Osteoblast (primary cell): ENCODE results near the gene GRIK4. TPM values are rescaled to one million over a fixed set of nuclear protein-coding genes. Genes with fewer than 3 reads are reported as not detected.

Experiments used
- DNase-seq: peaks from one replicate; pipeline ENCODE4 v3.0.0; 2011; ENCODE audit warnings: low spot score, mixed read lengths; ENCODE audit not compliant: insufficient read length; ENCODE audit errors: missing footprints
- H2AFZ ChIP-seq: 2 replicates; pipeline ENCODE4 v1.6.0; 2011; ENCODE audit warnings: mild to moderate bottlenecking, low read length
- H3K27ac ChIP-seq: 2 replicates; pipeline ENCODE4 v1.5.1; 2011; ENCODE audit warnings: mild to moderate bottlenecking, low read depth, low read length, moderate library complexity
- H3K27me3 ChIP-seq: 2 replicates; pipeline ENCODE4 v1.6.0; 2012; ENCODE audit warnings: mild to moderate bottlenecking, control low read depth, inconsistent platforms, low read length, moderate library complexity; ENCODE audit not compliant: insufficient read depth
- H3K36me3 ChIP-seq: 2 replicates; pipeline ENCODE4 v1.5.1; 2011; ENCODE audit warnings: mild to moderate bottlenecking, low read length, control low read depth, moderate library complexity; ENCODE audit not compliant: insufficient read depth
- H3K4me1 ChIP-seq: 2 replicates; pipeline ENCODE4 v1.5.1; 2011; ENCODE audit warnings: mild to moderate bottlenecking, low read length, control low read depth, moderate library complexity; ENCODE audit not compliant: insufficient read depth
- H3K4me2 ChIP-seq: 2 replicates; pipeline ENCODE4 v1.6.0; 2011; ENCODE audit warnings: mild to moderate bottlenecking, low read length; ENCODE audit not compliant: insufficient read depth
- H3K4me3 ChIP-seq: fragments of 200-600 bp; sonication (generic); 3 replicates; pipeline ENCODE4 v1.5.1; 2012; ENCODE audit warnings: mild to moderate bottlenecking, low read length, inconsistent platforms; ENCODE audit not compliant: insufficient read depth
- H3K79me2 ChIP-seq: 2 replicates; pipeline ENCODE4 v1.6.0; 2012; ENCODE audit warnings: mild to moderate bottlenecking, low read length, control low read depth, inconsistent platforms; ENCODE audit not compliant: insufficient read depth
- H3K9me3 ChIP-seq: 2 replicates; pipeline ENCODE4 v1.5.1; 2011; ENCODE audit warnings: low read depth, low read length, control low read depth
- H4K20me1 ChIP-seq: 2 replicates; pipeline ENCODE4 v1.6.0; 2012; ENCODE audit warnings: mild to moderate bottlenecking, low read length, control low read depth; ENCODE audit not compliant: insufficient read depth
- CTCF ChIP-seq: IDR thresholded peaks from 2 replicates; pipeline ENCODE4 v1.5.1; 2011; ENCODE audit warnings: mild to moderate bottlenecking, low read depth, low read length, moderate library complexity; ENCODE audit errors: extremely low read depth
- total RNA-seq: library from RNA; depleted of rRNA; stranded (reverse); fragments of >200 nt; gene quantifications from 2 replicates; pipeline ENCODE4 v1.2.3, GENCODE V29; 2012

GRIK4 gene
- total RNA-seq, 1 donor, result under 0.01 TPM

DNA sequence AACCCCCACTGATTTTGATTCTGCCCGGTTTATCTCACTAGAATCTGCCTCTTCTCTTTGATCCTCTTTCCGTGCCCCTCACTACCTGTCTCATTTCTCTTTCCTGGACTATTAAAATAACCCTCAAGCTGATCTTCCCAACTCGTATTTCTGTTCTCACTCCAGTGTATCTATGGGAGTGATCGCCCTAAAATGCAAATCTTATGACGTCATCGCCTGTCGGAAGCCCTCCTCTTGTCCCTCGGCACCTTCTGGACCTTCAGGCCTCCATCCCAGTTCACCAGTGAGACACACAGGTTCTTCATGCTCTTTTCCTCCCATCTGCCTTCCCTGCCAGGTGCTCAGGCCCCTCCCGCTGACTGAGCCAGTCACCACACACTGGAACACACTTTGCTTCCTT, 277.8 kb downstream of the GRIK4 start:
- Histone ChIP-seq H3K4me1 (no peaks in the 10 kb centered on the region), H3K4me2 (no peak overlapping the region), H4K20me1 (no peaks in the 10 kb centered on the region), H3K79me2 (no peaks in the 10 kb centered on the region), H3K27ac (no peak overlapping the region), H3K27me3 (peaks cover 9% of the 10 kb centered on the region), H3K9me3 (no peaks in the 10 kb centered on the region), H3K36me3 (no peaks in the 10 kb centered on the region), H2AFZ (no peak overlapping the region), H3K4me3 (no peak overlapping the region)
- DNase-seq, result no peak
- no peak for TF ChIP-seq CTCF

DNA sequence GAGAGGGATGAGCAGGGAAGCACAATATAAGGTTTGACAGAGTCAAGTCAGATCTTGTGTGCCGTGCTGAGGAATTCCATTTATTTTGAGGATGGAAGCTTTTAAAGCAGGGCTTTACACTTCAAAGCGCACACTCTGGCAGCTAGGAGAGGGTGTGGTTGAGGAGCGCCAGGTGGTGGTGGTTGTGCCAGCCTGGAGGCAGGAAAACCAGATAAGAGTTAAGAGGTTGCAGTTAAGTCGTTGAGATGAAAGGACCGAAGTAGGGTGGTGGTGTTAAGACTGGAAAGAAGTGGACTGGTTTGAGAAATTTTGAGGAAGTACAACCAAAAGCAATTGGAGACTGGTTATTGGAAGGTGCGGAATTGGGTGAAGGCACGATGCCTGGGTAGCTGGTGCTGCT, 280.8 kb downstream of the GRIK4 start:
- TF ChIP-seq CTCF, result no peak

GRCh38 chr11:120793150-120793549, 281.6 kb downstream of the GRIK4 start:
- no peaks in the 10 kb centered on the region for H3K9me3 ChIP-seq
- DNase-seq, result no peak
- TF ChIP-seq CTCF, result no peak
- H3K27me3 ChIP-seq, result peaks cover 9% of the 10 kb centered on the region
- H2AFZ ChIP-seq, result no peak overlapping the region
- H3K79me2 ChIP-seq, result no peaks in the 10 kb centered on the region
- no peaks in the 10 kb centered on the region for H3K4me1 ChIP-seq
- no peaks in the 10 kb centered on the region for H3K36me3 ChIP-seq
- no peak overlapping the region for H3K4me2 ChIP-seq
- no peak overlapping the region for H3K27ac ChIP-seq
- no peaks in the 10 kb centered on the region for H4K20me1 ChIP-seq
- H3K4me3 ChIP-seq, result no peak overlapping the region

More for the DNA sequence above, 280.8 kb downstream of the GRIK4 start:
- no peaks in the 10 kb centered on the region for H3K9me3 ChIP-seq
- no peaks in the 10 kb centered on the region for H4K20me1 ChIP-seq
- H3K27me3 ChIP-seq, result peaks cover 9% of the 10 kb centered on the region
- H3K4me1 ChIP-seq, result no peaks in the 10 kb centered on the region
- no peak overlapping the region for H3K4me3 ChIP-seq
- no peaks in the 10 kb centered on the region for H3K36me3 ChIP-seq
- H3K4me2 ChIP-seq, result no peak overlapping the region
- H3K79me2 ChIP-seq, result no peaks in the 10 kb centered on the region
- H3K27ac ChIP-seq, result no peak overlapping the region
- no peak overlapping the region for H2AFZ ChIP-seq
- no peak for DNase-seq

GRCh38 chr11:120793806-120794479, 282.4 kb downstream of the GRIK4 start:
- no peak for TF ChIP-seq CTCF
- Histone ChIP-seq H3K27me3 (peaks cover 7% of the 10 kb centered on the region), H3K4me3 (no peak overlapping the region), H3K4me2 (no peak overlapping the region), H3K4me1 (no peaks in the 10 kb centered on the region), H3K36me3 (no peaks in the 10 kb centered on the region), H3K79me2 (no peaks in the 10 kb centered on the region), H2AFZ (no peak overlapping the region), H3K27ac (no peak overlapping the region), H3K9me3 (no peaks in the 10 kb centered on the region), H4K20me1 (no peaks in the 10 kb centered on the region)
- no peak for DNase-seq
